Stimulated activated CD8-positive, alpha-beta memory T cell treated with anti-CD3 and anti-CD28 coated beads, Interleukin-15, amount 100 ng/mL, for 24 hours (primary cell): Measurements from ENCODE around the gene PTPRF.

ENCODE experiments used
- DNase-seq: peaks from one replicate; pipeline ENCODE4 v3.0.0-alpha.2; 2020; ENCODE audit warnings: low read depth

The PTPRF gene

DNA sequence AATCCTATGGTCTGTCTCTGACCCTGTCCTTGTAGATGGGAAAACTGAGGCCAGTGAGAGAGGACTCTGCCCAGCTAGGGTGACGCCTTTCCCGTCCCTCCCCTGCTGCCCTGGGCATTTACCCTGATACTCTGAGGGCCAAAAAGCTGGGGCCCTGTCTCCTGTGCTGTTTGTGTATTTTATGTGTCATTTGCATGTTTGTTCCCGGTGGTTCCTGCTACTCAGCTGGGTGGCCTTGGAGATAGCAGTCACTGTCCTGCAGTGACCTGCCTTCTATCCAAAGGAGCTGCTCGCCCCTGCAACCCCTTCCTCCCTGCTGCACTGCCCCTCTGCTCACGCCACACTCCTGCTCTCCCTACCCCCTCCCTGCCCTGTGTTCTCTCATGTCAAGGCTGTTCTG, 78.1 kb downstream of the PTPRF start:
- no peak for DNase-seq

DNA sequence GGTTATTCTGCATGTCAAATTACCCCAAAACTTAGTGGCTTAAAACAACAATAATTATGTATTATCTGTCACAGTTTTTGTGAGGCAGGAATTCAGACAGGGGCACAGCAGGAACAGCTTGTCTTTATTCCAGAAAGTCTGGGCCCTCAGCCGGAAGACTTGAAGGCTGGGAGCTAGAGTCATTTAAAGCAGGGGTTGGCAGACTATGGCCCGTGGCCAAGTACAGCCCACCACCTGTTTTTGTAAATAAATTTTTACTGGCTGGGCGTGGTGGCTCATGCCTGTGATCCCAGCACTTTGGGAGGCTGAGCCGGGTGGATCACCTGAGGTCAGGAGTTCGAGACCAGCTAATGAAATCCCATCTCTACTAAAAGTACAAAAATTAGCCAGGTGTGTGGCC, 79.7 kb downstream of the PTPRF start:
- no peak for DNase-seq

DNA sequence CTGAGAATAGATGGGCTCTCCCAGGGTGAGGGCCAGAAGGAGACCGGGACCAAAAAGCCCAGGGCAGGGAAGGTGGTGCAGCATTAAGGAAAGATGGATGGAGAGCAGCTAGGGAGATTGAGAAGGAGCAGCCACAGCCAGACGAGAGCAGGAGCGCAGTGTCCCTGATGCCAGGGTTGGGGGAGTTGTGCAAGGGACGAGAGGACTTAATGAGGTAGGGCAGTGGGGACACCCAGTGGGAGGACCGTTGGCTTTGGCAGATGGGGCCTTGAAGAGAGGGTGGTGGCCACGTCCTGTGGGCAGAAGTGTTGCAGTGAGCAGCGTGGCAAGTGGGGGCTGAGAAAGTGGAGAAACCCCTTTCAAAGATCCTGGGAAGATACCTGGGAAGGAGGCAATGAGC, 81.3 kb downstream of the PTPRF start:
- no peak for DNase-seq

DNA sequence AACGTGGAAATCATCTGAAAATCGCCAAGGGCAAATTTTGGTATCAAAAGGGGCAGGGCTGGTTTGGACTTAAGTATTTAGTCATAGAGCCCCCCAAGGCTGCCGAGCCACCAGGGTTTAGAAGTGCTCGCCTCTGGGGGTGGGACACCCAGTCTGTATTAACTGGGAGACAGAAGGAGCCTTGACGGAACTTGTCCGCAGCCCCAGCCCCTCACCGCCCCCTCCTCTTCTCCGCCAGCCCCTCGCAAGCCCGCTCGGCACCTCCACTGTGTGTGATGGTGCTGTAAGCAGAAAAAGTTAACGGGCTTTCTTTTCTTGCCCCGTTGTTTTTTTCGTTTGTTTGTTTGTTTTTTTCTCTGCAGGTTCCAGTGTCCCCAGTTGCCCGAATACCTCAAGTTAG, 81.7 kb downstream of the PTPRF start:
- no peak for DNase-seq

DNA sequence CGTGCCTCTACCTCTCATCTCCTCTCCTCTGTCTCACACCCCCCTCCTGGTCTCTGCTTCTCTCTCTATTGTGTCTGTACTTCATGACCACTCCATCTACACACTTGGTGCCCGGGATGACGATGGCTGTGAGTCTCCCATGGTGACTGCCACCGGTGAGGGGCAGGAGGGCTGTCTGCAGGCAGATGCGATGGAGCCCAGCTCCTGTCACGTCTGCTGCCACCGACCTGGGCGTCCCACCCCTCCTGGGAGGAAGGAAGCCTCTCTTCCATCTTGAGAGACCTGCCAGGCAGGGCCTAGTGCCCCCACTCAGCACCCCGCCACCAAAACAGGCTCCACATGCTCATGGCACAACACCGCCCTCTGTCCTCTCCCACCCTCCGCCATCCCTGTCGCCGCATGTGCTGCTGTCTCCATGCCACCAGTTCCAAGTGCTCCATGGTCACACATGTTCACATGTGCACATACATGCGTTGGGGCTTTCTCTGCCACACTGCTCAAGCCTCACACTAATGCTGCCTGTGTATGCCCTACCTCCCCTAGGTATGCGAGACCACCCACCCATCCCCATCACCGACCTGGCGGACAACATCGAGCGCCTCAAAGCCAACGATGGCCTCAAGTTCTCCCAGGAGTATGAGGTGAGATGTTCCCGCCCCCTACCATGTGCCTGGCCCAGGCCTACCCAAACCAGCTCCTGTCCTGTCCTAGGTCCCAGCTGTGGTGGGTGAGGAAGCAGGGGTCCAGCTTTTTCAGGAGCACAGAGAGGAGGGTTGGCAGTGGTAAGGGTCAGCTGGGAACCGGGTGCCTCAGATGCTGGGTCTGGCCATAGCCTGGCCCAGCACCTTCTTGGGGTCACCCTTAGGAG, 82.6 kb downstream of the PTPRF start:
- DNase-seq = no peak

DNA sequence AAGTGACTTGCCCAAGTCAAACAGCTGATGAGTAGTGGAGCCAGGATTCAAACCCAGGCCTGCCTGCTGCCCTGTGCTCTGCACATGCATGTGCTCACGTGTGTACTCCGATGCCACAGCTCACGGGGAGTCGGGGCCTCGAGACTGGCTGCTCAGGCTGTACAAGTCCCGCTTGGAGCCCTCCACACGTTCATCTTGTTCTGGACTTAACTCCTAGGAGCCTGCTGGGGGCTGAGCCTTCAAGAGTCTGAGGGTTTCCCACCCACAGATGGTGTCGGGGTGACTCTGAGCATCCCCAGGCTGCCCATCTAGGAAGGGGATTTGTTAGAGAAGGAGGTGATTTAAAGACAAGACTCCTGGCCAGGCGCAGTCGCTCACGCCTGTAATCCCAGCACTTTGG, 83.5 kb downstream of the PTPRF start:
- no peak for DNase-seq

DNA sequence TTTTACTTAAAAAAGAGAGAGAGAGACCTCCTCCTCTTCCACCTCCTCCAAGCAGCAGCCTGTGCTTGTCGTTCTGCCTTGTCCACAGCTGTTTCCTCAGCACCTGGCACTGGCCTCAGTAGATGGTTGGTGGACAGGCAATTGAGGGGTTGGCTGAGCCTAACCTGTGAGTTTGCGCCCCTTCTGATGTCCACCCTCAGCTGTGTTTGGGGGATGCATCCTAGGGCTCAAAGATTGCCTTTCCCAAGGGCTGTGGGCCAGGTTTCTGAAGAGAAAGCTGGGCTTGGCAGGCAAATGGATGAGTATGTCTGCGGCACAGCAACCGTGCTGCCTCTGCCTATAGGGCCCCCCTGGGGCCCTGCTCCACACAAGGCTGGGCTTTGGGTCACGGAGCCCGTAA, 84.2 kb downstream of the PTPRF start:
- no peak for DNase-seq

DNA sequence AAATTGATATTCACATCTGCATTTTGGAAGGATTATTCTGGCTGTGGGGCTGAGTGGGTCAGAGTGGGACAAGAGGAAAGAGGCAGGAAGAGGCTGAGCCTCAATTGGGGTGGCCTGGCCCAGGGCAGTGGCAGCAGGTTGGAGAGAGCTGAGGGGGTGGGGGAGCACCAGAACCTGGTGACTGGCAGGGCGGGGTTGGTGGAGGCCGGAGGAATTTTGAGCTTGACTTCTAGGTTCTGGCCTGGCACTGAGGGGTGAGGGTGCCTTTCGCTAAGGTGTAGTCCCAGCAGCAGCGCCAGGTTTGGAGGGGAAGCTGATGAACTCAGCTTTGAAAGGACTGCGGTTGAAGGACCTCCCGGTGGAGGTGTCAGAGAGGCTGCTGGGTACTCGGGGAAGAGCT, 85.7 kb downstream of the PTPRF start:
- DNase-seq = no peak

DNA sequence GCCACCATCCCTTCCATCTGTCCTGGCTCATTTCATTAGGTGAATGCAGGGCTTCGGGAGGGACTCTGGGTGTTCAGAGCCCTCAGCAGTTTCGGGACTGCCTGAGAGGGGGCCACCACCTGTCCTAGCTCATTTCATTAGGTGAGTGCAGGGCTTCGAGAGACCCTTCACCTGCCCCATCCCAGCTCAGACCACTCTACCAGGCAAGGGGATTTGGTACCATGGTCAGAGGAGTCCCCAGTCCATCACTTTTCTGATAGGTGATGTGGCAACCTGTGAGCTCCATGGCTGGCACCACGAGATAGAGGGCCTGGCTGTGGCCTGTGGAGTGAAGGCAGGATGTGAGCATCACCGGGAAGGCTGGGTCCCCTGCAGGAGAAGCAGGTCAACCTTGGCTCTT, 86.3 kb downstream of the PTPRF start:
- DNase-seq = no peak

DNA sequence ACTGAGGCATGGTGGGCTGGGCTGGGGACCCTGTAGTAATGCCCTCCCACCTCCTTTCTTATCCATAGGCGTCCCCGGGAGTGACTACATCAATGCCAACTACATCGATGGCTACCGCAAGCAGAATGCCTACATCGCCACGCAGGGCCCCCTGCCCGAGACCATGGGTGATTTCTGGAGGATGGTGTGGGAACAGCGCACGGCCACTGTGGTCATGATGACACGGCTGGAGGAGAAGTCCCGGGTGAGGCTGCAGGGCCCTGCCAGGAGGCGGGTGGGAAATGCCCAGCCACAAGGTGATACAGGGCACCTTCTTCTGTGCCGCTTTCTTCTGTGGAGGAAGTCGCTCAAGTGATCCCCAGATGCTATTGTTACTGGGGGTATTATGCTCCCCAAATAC, 87.0 kb downstream of the PTPRF start:
- DNase-seq = no peak

DNA sequence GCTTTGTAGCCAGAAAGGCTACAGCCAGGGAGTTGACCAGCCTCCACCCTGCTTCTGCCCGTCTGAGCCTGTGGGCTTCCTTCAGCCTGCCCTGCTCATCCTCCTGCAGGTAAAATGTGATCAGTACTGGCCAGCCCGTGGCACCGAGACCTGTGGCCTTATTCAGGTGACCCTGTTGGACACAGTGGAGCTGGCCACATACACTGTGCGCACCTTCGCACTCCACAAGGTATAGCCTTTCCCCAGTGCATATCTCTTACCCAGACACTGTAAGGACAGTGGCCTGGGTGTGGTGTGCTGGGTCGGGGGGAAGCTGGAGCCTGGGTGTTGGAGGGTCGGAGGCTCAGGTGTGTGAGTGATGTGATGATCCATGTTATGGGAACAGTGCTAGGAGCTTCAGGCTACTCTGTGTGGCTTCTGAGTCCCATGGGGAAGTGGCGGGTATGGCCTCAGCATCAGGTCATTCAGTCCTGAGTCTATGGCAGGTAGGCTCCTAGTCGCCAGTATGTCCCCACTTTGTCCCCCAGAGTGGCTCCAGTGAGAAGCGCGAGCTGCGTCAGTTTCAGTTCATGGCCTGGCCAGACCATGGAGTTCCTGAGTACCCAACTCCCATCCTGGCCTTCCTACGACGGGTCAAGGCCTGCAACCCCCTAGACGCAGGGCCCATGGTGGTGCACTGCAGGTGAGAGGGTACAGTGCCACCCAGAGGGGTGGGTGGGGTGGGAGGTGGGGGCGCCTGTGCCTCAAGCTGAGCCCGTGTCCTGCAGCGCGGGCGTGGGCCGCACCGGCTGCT, 88.0 kb downstream of the PTPRF start:
- no peak for DNase-seq

DNA sequence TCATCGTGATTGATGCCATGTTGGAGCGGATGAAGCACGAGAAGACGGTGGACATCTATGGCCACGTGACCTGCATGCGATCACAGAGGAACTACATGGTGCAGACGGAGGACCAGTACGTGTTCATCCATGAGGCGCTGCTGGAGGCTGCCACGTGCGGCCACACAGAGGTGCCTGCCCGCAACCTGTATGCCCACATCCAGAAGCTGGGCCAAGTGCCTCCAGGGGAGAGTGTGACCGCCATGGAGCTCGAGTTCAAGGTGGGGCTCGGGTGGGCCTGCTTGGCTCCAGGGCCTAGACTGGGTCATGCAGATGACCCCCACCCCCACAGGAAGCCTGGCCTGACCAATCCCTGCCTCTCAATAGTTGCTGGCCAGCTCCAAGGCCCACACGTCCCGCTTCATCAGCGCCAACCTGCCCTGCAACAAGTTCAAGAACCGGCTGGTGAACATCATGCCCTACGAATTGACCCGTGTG, 88.7 kb downstream of the PTPRF start:
- no peak for DNase-seq

DNA sequence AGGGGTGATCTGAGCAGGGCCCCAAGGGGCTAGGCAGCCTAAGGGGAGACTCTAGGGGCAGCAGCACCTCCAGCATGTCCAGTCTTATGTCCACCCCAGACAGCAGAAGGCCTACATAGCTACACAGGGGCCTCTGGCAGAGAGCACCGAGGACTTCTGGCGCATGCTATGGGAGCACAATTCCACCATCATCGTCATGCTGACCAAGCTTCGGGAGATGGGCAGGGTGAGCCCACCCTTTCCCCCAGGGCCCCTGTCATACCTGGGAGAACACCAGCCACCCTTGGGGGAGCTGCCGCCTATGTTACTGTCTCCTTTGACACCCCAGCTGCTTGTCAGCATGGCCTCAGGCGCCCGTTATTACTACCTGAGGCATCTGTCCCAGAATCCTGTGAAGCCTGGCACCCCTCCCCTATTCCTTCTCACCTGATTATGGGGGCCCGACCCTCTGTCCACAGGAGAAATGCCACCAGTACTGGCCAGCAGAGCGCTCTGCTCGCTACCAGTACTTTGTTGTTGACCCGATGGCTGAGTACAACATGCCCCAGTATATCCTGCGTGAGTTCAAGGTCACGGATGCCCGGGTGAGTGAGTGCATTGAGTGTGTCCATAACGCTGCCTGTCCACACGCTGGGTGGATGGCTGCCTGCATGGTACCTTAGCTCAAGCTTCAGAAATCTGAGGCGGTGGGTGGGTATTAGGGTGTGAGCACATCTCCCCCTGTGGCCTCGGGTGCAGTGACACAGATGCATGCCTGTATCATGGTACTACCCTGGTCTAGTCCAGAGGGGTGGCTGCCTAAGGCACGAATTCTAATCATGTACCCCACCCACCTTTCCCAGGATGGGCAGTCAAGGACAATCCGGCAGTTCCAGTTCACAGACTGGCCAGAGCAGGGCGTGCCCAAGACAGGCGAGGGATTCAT, 89.6 kb downstream of the PTPRF start:
- no peak for DNase-seq

DNA sequence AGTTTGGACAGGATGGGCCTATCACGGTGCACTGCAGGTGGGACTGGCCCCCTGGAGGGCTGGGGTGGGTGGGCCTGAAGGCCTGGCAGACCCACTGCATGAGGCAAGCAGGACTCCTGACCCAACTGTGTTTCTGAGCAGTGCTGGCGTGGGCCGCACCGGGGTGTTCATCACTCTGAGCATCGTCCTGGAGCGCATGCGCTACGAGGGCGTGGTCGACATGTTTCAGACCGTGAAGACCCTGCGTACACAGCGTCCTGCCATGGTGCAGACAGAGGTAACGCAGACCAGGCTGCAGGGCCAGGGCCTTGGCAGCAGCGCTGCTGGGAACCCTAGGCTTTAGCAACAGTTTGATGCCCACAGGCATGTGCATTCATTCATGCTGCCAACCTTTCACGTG, 90.3 kb downstream of the PTPRF start:
- no peak for DNase-seq

DNA sequence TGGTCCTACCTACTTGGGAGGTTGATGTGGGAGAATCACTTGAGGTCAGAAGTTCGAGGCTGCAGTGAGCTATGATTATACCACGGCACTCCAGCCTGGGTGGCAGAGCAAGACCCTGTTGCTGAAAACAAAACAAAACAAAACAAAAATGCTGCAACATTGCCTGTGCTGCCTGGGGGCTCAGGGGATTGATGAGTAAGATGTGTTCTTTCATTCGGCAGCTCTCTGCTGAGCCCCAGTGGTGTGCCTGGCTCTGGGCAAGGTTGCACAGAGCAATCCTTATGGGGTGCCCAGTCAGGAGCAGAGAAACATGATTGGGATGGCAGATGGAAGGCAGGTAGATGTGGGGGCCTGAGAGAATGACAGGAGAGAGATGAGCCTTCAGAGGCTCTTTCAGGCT, 90.7 kb downstream of the PTPRF start:
- DNase-seq = no peak

DNA sequence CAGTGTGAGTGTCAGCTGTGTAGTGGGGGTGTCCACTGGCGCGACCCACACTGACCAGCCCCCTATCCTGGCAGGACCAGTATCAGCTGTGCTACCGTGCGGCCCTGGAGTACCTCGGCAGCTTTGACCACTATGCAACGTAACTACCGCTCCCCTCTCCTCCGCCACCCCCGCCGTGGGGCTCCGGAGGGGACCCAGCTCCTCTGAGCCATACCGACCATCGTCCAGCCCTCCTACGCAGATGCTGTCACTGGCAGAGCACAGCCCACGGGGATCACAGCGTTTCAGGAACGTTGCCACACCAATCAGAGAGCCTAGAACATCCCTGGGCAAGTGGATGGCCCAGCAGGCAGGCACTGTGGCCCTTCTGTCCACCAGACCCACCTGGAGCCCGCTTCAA, 91.2 kb downstream of the PTPRF start:
- DNase-seq = no peak

DNA sequence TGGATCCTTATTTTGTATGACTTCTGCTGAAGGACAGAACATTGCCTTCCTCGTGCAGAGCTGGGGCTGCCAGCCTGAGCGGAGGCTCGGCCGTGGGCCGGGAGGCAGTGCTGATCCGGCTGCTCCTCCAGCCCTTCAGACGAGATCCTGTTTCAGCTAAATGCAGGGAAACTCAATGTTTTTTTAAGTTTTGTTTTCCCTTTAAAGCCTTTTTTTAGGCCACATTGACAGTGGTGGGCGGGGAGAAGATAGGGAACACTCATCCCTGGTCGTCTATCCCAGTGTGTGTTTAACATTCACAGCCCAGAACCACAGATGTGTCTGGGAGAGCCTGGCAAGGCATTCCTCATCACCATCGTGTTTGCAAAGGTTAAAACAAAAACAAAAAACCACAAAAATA, 91.8 kb downstream of the PTPRF start:
- no peak for DNase-seq

DNA sequence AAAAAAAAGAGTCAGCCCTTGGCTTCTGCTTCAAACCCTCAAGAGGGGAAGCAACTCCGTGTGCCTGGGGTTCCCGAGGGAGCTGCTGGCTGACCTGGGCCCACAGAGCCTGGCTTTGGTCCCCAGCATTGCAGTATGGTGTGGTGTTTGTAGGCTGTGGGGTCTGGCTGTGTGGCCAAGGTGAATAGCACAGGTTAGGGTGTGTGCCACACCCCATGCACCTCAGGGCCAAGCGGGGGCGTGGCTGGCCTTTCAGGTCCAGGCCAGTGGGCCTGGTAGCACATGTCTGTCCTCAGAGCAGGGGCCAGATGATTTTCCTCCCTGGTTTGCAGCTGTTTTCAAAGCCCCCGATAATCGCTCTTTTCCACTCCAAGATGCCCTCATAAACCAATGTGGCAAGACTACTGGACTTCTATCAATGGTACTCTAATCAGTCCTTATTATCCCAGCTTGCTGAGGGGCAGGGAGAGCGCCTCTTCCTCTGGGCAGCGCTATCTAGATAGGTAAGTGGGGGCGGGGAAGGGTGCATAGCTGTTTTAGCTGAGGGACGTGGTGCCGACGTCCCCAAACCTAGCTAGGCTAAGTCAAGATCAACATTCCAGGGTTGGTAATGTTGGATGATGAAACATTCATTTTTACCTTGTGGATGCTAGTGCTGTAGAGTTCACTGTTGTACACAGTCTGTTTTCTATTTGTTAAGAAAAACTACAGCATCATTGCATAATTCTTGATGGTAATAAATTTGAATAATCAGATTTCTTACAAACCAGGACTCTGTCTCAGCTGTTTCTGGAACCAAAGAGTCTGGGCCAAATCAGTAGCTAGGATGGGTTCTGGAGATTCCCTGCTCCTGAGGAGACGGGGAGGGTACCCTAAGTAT, 92.5 kb downstream of the PTPRF start:
- no peak for DNase-seq

DNA sequence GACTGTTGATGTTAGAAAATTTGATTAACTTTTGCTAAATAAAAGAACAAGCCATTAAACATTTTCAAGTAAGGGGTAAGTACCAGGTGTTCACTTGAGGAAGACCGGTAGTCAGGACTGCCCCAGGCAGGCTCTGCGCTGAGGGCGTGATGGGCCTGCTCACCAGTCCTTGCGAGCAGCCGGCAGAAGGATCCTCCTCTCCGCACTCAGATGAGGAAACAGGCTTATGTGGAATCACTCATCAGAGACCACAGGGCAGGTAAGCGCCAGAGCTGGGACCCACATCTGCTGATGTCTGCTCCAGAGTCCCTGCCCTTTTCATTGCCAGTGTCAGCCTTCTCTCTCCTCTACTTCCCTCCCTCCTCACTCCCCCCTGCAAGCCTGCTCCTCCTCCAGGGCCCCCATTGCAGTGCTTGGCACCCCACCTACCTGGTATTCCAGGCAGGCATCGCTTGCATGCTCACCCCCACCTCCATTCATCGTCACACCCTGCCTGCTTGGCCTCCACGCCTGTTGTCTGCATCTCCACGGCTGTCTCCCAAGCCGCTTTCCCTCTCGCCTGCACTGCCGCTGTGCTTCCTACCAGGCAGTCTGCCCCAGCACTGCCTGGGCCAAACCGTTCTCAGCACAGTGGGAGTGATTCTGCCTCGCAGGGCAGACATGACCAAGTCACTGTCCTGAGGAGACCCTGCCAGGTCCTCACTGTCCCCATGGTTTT, 94.5 kb downstream of the PTPRF start:
- DNase-seq = no peak

DNA sequence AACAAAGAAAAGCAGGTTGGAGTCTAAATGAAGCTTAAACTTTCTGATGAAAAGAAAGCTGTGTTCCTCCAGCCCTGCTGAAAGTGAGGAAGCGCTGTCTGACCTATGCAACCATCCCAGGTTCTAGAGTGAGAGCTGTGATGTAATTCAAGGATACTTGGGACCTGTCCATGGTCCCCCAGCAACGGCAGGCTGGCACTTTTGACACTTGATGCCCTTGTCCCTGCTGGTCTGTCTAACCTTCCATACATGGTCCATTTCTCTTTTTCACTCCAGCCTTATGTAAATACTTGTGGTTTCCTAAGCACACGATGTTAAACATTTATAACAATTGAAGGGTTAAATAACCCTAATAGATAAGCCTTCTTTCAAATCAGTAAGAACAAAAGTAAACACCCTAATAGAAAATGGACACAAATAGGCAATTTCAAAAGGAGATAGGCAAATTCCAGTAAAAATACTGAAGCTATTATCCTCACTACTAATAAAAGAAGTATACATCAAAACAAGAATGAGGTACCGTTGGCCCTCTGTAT, 101.5 kb downstream of the PTPRF start:
- no peak for DNase-seq
